K562 (cell line): ENCODE data around the gene COL23A1. TPM values are rescaled to one million over a fixed set of nuclear protein-coding genes. Genes with fewer than 3 reads are reported as not detected.

Experiments used
- ATAC-seq: fragments of 200-7000 bp; cut with Tn5 transposase; 3 replicates; pipeline ENCODE4 v1.9.1; 2020; ENCODE audit warnings: moderate library complexity
- BruUV-seq: library from RNA; stranded (reverse); fragments of 400-500 nt; replicated peaks from 2 replicates; lab custom pipeline; 2021; lab: Mats Ljungman, UMichigan
- CTCF ChIA-PET: fragments of 300-600 bp; formaldehyde crosslinking; extraction: SDS; loops from one replicate; lab custom pipeline; 2021; ENCODE audit warnings: low intra/inter-chr PET ratio; lab: Yijun Ruan, JAX
- POLR2A ChIA-PET: fragments of 300-600, 350-650 bp; sonication (Branson Sonifier 250); formaldehyde crosslinking; extraction: SDS; loops from one replicate; lab custom pipeline; 2021; ENCODE audit warnings: antibody characterized with exemption, inconsistent platforms; lab: Yijun Ruan, JAX
- DNase-seq, 4 experiments: peaks; one replicate each; pipeline versions ENCODE4 v3.0.0 to v3.0.0-alpha.2; 2011 to 2018; ENCODE audit warnings: low spot score in 3 of 4, mixed read lengths in 3 of 4; ENCODE audit errors: extremely low read depth in 1 of 4
- FAIRE-seq: peaks from 2 replicates; lab custom pipeline; 2011; peaks lifted over from hg19 to GRCh38; lab: Jason Lieb, UNC
- H2AFZ ChIP-seq: 2 replicates; pipeline ENCODE4 v1.6.0; 2011; ENCODE audit warnings: low read depth, low read length, control low read depth, inconsistent platforms
- H3K27ac ChIP-seq: fragments of 200-600 bp; 3 replicates; pipeline ENCODE4 v1.8.0; 2011; ENCODE audit warnings: low read depth, mild to moderate bottlenecking, control low read depth, inconsistent platforms, low read length, moderate library complexity, mixed read lengths; ENCODE audit errors: extremely low read depth
- H3K27me3 ChIP-seq, 2 experiments: fragments of 300-600 bp in 1 of 2; 2 replicates in 1 of 2; 3 replicates in 1 of 2; pipeline versions ENCODE4 v1.6.0 to v1.8.0; 2011; ENCODE audit warnings: inconsistent platforms in 2 of 2, low read length in 2 of 2, mild to moderate bottlenecking in 1 of 2, mixed read lengths in 1 of 2, moderate library complexity in 1 of 2; ENCODE audit not compliant: control insufficient read depth in 2 of 2, insufficient read depth in 2 of 2
- H3K36me3 ChIP-seq: fragments of 300-600 bp; 3 replicates; pipeline ENCODE4 v1.8.0; 2011; ENCODE audit warnings: mild to moderate bottlenecking, low read length, inconsistent platforms; ENCODE audit not compliant: control insufficient read depth, insufficient read depth
- H3K4me1 ChIP-seq, 2 experiments: fragments of 200-600 bp in 1 of 2; replicated peaks in 1 of 2; 2 replicates in 1 of 2; 3 replicates in 1 of 2; pipeline versions ENCODE4 v1.5.1 to v1.8.0; 2011; ENCODE audit warnings: inconsistent platforms in 2 of 2, low read length in 2 of 2, mild to moderate bottlenecking in 1 of 2, mixed read lengths in 1 of 2, moderate library complexity in 1 of 2; ENCODE audit not compliant: control insufficient read depth in 2 of 2, insufficient read depth in 2 of 2
- H3K4me2 ChIP-seq: 2 replicates; pipeline ENCODE4 v1.6.1; 2011; ENCODE audit warnings: low read length, control low read depth, inconsistent platforms, mixed read lengths; ENCODE audit not compliant: insufficient read depth
- H3K4me3 ChIP-seq: fragments of 200-600 bp; sonication (generic), shearing (Covaris generic); 2 replicates; pipeline ENCODE4 v1.5.1; 2016; ENCODE audit warnings: control low read depth, inconsistent platforms
- H3K79me2 ChIP-seq: fragments of 200-600 bp; 3 replicates; pipeline ENCODE4 v1.8.0; 2011; ENCODE audit warnings: low read length, inconsistent platforms; ENCODE audit not compliant: control insufficient read depth, insufficient read depth
- H3K9ac ChIP-seq, 2 experiments: 2 replicates each; pipeline versions ENCODE4 v1.6.0 to v1.6.1; 2011; ENCODE audit warnings: low read depth in 2 of 2, low read length in 2 of 2, control low read depth in 1 of 2, inconsistent platforms in 1 of 2, mild to moderate bottlenecking in 1 of 2, mixed read lengths in 1 of 2; ENCODE audit not compliant: insufficient read depth in 1 of 2
- H3K9me1 ChIP-seq: one replicate; pipeline ENCODE4 v1.6.0; 2011; ENCODE audit warnings: inconsistent platforms, mild to moderate bottlenecking, low read length, moderate library complexity; ENCODE audit not compliant: control insufficient read depth, insufficient read depth
- H3K9me3 ChIP-seq: replicated peaks from 2 replicates; pipeline ENCODE4 v1.5.1; 2011; ENCODE audit warnings: low read depth, low read length, inconsistent platforms; ENCODE audit not compliant: control insufficient read depth, insufficient read depth
- H4K20me1 ChIP-seq: replicated peaks from 2 replicates; pipeline ENCODE4 v1.6.1; 2011; ENCODE audit warnings: low read length, inconsistent platforms, mixed read lengths; ENCODE audit not compliant: control insufficient read depth, insufficient read depth
- CHD2 ChIP-seq: IDR thresholded peaks from 2 replicates; pipeline ENCODE4 v1.6.1; 2011; ENCODE audit warnings: low read depth, low read length
- GTF2E2 ChIP-seq: fragments of 200-800 bp; sonication (Bioruptor generic); IDR thresholded peaks from 2 replicates; pipeline ENCODE4 v1.6.1; 2016; ENCODE audit warnings: missing genetic modification characterization, missing compliant biosample characterization
- HOMEZ ChIP-seq: fragments of 250-450 bp; sonication (Bioruptor Pico); IDR thresholded peaks from 2 replicates; pipeline ENCODE4 v1.4.0; 2020; ENCODE audit warnings: mild to moderate bottlenecking, moderate library complexity
- PHB2 ChIP-seq: fragments of 450-650 bp; IDR thresholded peaks from 2 replicates; pipeline ENCODE4 v1.6.1; 2017; ENCODE audit warnings: low read depth
- ZC3H11A ChIP-seq: IDR thresholded peaks from 2 replicates; pipeline ENCODE4 v1.6.1; 2012; ENCODE audit warnings: low read depth, low read length, improper control_type of control experiment
- ZFP91 ChIP-seq: sonication (generic); formaldehyde crosslinking; IDR thresholded peaks from 2 replicates; pipeline ENCODE4 v1.8.0; 2022; ENCODE audit warnings: mild to moderate bottlenecking, missing genetic modification reagents
- ZNF511 ChIP-seq: sonication (generic); formaldehyde crosslinking; IDR thresholded peaks from 2 replicates; pipeline ENCODE4 v1.8.0; 2022; ENCODE audit warnings: mild to moderate bottlenecking, missing genetic modification reagents
- WGBS: fragments of 100-300 bp; shearing (Covaris generic); methylation state at CpG from one replicate; pipeline ENCODE4 v1.1.6; 2016; ENCODE audit warnings: low coverage, mixed read lengths; ENCODE audit not compliant: insufficient coverage; ENCODE audit errors: missing lambda C conversion rate; 5-methylcytosine and 5-hydroxymethylcytosine counted together
- in situ Hi-C: fragments of 300-500 bp; cut with MboI; formaldehyde crosslinking; loops from 4 replicates; pipeline ENCODE4 v1.15.0; 2018; ENCODE audit warnings: inconsistent platforms, mixed read lengths
- intact Hi-C: fragments of 100-400 bp; cut with micrococcal nuclease; formaldehyde crosslinking; loops from 2 replicates; pipeline ENCODE4 v1.14.2; 2022
- polyA plus RNA-seq, 8 experiments: library from polyadenylated mRNA; depleted of rRNA in 4 of 8; stranded (reverse) in 5 of 8; unstranded in 3 of 8; fragments of >200 nt; fragmentation: Nextera tagmentation in 2 of 8; fragmentation: Illumina TruSeq in 1 of 8; extraction: Ambion mirVana in 2 of 8; extraction: Trizol in 1 of 8; gene quantifications; 2 replicates each; pipeline versions ENCODE4 v1.2.1 to v1.2.3, GENCODE V29; 2011 to 2014; ENCODE audit warnings: inconsistent platforms in 1 of 8, missing spikeins in 1 of 8
- total RNA-seq, 7 experiments: library from RNA; depleted of rRNA in 6 of 7; stranded (reverse); fragments of >200 nt in 6 of 7; fragmentation: Illumina TruSeq in 2 of 7; extraction: Trizol in 2 of 7; gene quantifications; 2 replicates each; pipeline versions ENCODE4 v1.2.1 to v1.2.3, GENCODE V29; 2011 to 2021; ENCODE audit warnings: low replicate concordance in 1 of 7

The COL23A1 gene
- total and polyA plus RNA-seq, 9 of the 15 experiments (the other 6 are each of a cell fraction or from before 2014, with no cell fraction given): 0.09 TPM; not detected in 8

- no peak for FAIRE-seq
- CTCF ChIA-PET: interaction anchor here (0.9 kb wide), 1 partner anchor 555 kb away, joined by 3 read pairs; no protein-coding TSS in a partner anchor
- WGBS: 0% methylated on average over 3 of the region's 3 CpGs
Observed at GRCh38 chr5:178283520-178283919, 306.7 kb downstream of the COL23A1 start.

More at GRCh38 chr5:178283520-178283919, 306.7 kb downstream of the COL23A1 start:
- Histone ChIP-seq H3K9ac (no peak overlapping the region), H3K27me3 (peaks cover 7 to 59% of the 10 kb centered on the region in 2 experiments; a peak in 3 of 5 replicates), H3K9me1 (no peaks in the 10 kb centered on the region), H3K4me2 (no peak overlapping the region), H3K36me3 (no peaks in the 10 kb centered on the region), H3K4me3 (no peak overlapping the region), H3K4me1 (peaks cover 0 to 12% of the 10 kb centered on the region in 2 experiments; a peak in 3 of 5 replicates), H4K20me1 (0 out of 2 replicates have a peak, but pooled peaks cover 4% of the 10 kb centered on the region), H3K27ac (no peak overlapping the region), H3K79me2 (no peaks in the 10 kb centered on the region), H2AFZ (no peak overlapping the region), H3K9me3 (no peaks in the 10 kb centered on the region)
- no TSS peak for BruUV-seq
- intact Hi-C loops (loop anchor here (5.0 kb wide), 2 partner anchors 269 to 554 kb away; no protein-coding TSS in a partner anchor), in situ Hi-C loops (loop anchor here (5.0 to 25.0 kb wide), 2 partner anchors 309 to 554 kb away; partner anchors contain the start of gene COL23A1)
- no peak for ATAC-seq
- no peak for TF ChIP-seq ZFP91 (CRISPR knock-in tag)
- no peak for TF ChIP-seq HOMEZ
- no peak for TF ChIP-seq ZNF511 (CRISPR knock-in tag)
- TF ChIP-seq CHD2: no peak
- no peak for TF ChIP-seq PHB2
- TF ChIP-seq GTF2E2: no peak
- TF ChIP-seq ZC3H11A: no peak
- no peak for DNase-seq
- POLR2A ChIA-PET: no interaction called here
